ENCODE data around the gene OOEP. TPM values are rescaled to one million over a fixed set of nuclear protein-coding genes. Genes with fewer than 3 reads are reported as not detected.

The OOEP gene
- polyA plus RNA-seq, 3 donors from 2014 or later: 0.29 TPM; not detected in 2

Other genes with a start within 250 kb of the OOEP start
- under 1 TPM in 1 of 3 donors, not detected in 2; 0.77 TPM for gene KHDC1L, start 144.4 kb downstream of the OOEP start, polyA plus RNA-seq
- gene KHDC1, start 106.7 kb downstream of the OOEP start, polyA plus RNA-seq: 1 to 10 TPM; 4.3 to 7.4 (median 7.2) TPM
- gene DPPA5, start 15.6 kb downstream of the OOEP start, polyA plus RNA-seq: not detected
- not detected for gene KHDC3L, start 7.2 kb downstream of the OOEP start, polyA plus RNA-seq
- gene DDX43, start 24.9 kb upstream of the OOEP start, polyA plus RNA-seq: 1 to 10 TPM; 1.1 to 3.0 (median 2.9) TPM
- 10 to 100 TPM in 1 of 3 donors, 1 to 10 TPM in 2; 4.0 to 11.7 (median 7.7) TPM for gene CGAS, start 82.4 kb upstream of the OOEP start, polyA plus RNA-seq
- 10 to 100 TPM; 12.3 to 40.4 (median 28.5) TPM for gene MTO1, start 91.8 kb upstream of the OOEP start, polyA plus RNA-seq
- gene EEF1A1, start 151.1 kb upstream of the OOEP start, polyA plus RNA-seq: over 10,000 TPM in 1 of 3 donors, 1,000 to 10,000 TPM in 2; 4,920 to 10,209 (median 5,498) TPM

Measured in immature natural killer cell (primary cell).